Endothelial cell of umbilical vein (primary cell): ENCODE data around the gene HIP1R.

ENCODE experiments used
- CTCF ChIP-seq, 2 donors: IDR thresholded peaks; 1 replicate in 1 of 2; 2 replicates in 1 of 2; pipeline ENCODE4 v1.5.1; 2011; ENCODE audit warnings: low read length in 2 of 2, mild to moderate bottlenecking in 2 of 2, moderate library complexity in 2 of 2, control low read depth in 1 of 2, inconsistent platforms in 1 of 2, low read depth in 1 of 2; ENCODE audit not compliant: insufficient read depth in 1 of 2; ENCODE audit errors: extremely low read depth in 1 of 2
- EZH2 ChIP-seq: IDR thresholded peaks from 2 replicates; pipeline ENCODE4 v1.6.1; 2012; ENCODE audit warnings: borderline replicate concordance, low read depth, mild to moderate bottlenecking, moderate library complexity, low read length, inconsistent platforms; ENCODE audit not compliant: severe bottlenecking
- JUN ChIP-seq: IDR thresholded peaks from 2 replicates; pipeline ENCODE4 v1.6.1; 2011; ENCODE audit warnings: borderline replicate concordance, low read depth; ENCODE audit not compliant: insufficient read length, insufficient read depth
- MAX ChIP-seq: IDR thresholded peaks from 2 replicates; pipeline ENCODE4 v1.6.1; 2011; ENCODE audit not compliant: insufficient read depth, insufficient read length
- MYC ChIP-seq: IDR thresholded peaks from one replicate; pipeline ENCODE4 v1.6.1; 2011; ENCODE audit warnings: mild to moderate bottlenecking, low read depth, low read length
- POLR2A ChIP-seq: IDR thresholded peaks from 2 replicates; pipeline ENCODE4 v1.6.1; 2012; ENCODE audit warnings: low read depth, mild to moderate bottlenecking, control low read depth, low read length

DNA sequence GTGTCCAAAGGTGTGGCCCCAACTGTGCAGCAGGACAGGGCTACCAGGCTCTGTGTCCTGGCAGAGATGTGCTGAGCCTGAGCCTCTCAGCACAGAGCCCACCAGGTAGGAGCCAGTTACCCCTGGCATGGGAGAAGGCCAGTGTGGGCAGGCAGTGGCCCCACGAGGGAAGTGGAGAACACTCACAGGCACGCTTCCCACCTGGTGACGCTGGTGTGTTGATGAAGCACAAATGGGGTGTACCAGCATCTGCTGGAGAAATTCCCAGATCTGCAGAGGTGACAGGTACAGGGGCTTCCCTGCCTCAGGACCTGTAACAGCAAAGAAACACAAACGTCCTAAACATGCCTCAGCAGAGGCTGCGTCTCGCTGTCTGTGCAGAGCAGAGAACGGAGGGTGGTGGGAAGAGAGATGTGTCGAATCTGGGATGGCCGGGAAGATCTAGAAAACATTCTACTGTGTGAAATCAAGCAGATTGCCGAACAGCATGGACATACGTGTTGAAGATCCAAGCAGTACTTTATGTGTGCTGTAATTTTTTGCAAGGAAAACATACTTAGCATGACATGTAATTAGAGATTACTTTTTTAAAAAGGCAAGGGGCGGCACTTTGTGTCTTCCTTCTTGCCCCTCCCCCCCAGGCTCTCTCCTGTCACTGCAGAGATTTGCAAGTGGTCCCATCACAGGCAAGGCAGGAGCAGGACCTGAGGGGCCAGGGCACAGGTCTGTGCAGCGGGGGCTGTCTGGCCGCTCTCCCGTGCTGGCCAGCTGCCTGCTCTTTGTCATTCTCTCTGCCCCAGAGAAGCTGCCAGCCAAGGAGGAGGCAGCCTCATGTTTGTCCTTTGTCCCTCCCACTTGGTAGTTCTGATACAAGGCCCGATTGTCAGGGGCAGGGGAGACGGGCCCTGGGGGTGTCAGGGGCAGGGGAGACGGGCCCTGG lies 17.3 kb downstream of the HIP1R start:
- TF ChIP-seq POLR2A (no peak), CTCF (IDR thresholded peaks at IDR 0.05; ENCODE audit: extremely low read depth in 1 of 2, insufficient read depth in 1 of 2, low read depth in 1 of 2, low read length in 2 of 2) (no peak), MAX (no peak), EZH2 (no peak), JUN (no peak), MYC (no peak)
